ENCODE measurements around the gene MUC6. TPM values are rescaled to one million over a fixed set of nuclear protein-coding genes. Genes with fewer than 3 reads are reported as not detected.

Gene MUC6
- total RNA-seq, 2 donors from 2014 or later: not detected

- H3K27ac Mint-ChIP-seq: no peak overlapping the region
- H3K4me3 Mint-ChIP-seq: no peak overlapping the region
- no peaks in the 10 kb centered on the region for H3K27me3 Mint-ChIP-seq (ENCODE audit: low read depth)
Observed at GRCh38 chr11:1015826-1016545, 20.5 kb downstream of the MUC6 start.

GRCh38 chr11:1015064-1015463 is 21.5 kb downstream of the MUC6 start:
- DNase-seq (no peak), ATAC-seq (replicated peaks in 1 of 2) (no peak)
- Mint-ChIP-seq H3K27me3 (ENCODE audit: low read depth) (no peaks in the 10 kb centered on the region), H3K36me3 (ENCODE audit: insufficient read depth in 2 of 2) (peaks cover 0 to 3% of the 10 kb centered on the region in 2 donors), H3K4me1 (ENCODE audit: low read depth) (peaks cover 20% of the 10 kb centered on the region), H3K9me3 (peaks cover 12 to 16% of the 10 kb centered on the region in 2 donors), H3K27ac (no peak overlapping the region), H3K4me3 (no peak overlapping the region)

More at GRCh38 chr11:1015826-1016545, 20.5 kb downstream of the MUC6 start:
- ATAC-seq (replicated peaks in 1 of 2) (no peak), DNase-seq (no peak)
- Mint-ChIP-seq H3K36me3 (ENCODE audit: insufficient read depth in 2 of 2) (peaks cover 0 to 3% of the 10 kb centered on the region in 2 donors), H3K9me3 (peaks cover 12 to 16% of the 10 kb centered on the region in 2 donors), H3K4me1 (ENCODE audit: low read depth) (peaks cover 20% of the 10 kb centered on the region)

GRCh38 chr11:1014276-1014675 is 22.2 kb downstream of the MUC6 start:
- ATAC-seq (replicated peaks in 1 of 2): no peak
- Mint-ChIP-seq H3K27ac (no peak overlapping the region), H3K27me3 (ENCODE audit: low read depth) (no peaks in the 10 kb centered on the region), H3K4me3 (no peak overlapping the region), H3K36me3 (ENCODE audit: insufficient read depth in 2 of 2) (peaks cover 3% of the 10 kb centered on the region in 2 donors), H3K4me1 (ENCODE audit: low read depth) (peaks cover 20% of the 10 kb centered on the region), H3K9me3 (peaks cover 12 to 16% of the 10 kb centered on the region in 2 donors)
- no peak for DNase-seq

- Mint-ChIP-seq H3K4me3 (no peak overlapping the region), H3K36me3 (ENCODE audit: insufficient read depth in 2 of 2) (peaks cover 3% of the 10 kb centered on the region in 2 donors), H3K9me3 (peaks cover 12 to 16% of the 10 kb centered on the region in 2 donors), H3K27ac (no peak overlapping the region), H3K4me1 (ENCODE audit: low read depth) (peaks cover 20% of the 10 kb centered on the region), H3K27me3 (ENCODE audit: low read depth) (no peaks in the 10 kb centered on the region)
- no peak for DNase-seq
- no peak for ATAC-seq (replicated peaks in 1 of 2)
Observed at GRCh38 chr11:1013631-1013935, 22.9 kb downstream of the MUC6 start.

GRCh38 chr11:1012740-1013630 is 23.5 kb downstream of the MUC6 start:
- no peak for DNase-seq
- no peak overlapping the region for H3K27ac Mint-ChIP-seq
- ATAC-seq (replicated peaks in 1 of 2): no peak
- H3K9me3 Mint-ChIP-seq: peaks cover 12 to 14% of the 10 kb centered on the region in 2 donors
- no peak overlapping the region for H3K4me3 Mint-ChIP-seq
- H3K4me1 Mint-ChIP-seq (ENCODE audit: low read depth): peaks cover 16% of the 10 kb centered on the region
- peaks cover 3% of the 10 kb centered on the region in 2 donors for H3K36me3 Mint-ChIP-seq (ENCODE audit: insufficient read depth in 2 of 2)
- H3K27me3 Mint-ChIP-seq (ENCODE audit: low read depth): no peaks in the 10 kb centered on the region

GRCh38 chr11:1012291-1012690 is 24.2 kb downstream of the MUC6 start:
- no peak overlapping the region for H3K4me3 Mint-ChIP-seq
- H3K36me3 Mint-ChIP-seq (ENCODE audit: insufficient read depth in 2 of 2): peaks cover 0 to 3% of the 10 kb centered on the region in 2 donors
- peaks cover 9% of the 10 kb centered on the region for H3K4me1 Mint-ChIP-seq (ENCODE audit: low read depth)
- peaks cover 7 to 9% of the 10 kb centered on the region in 2 donors for H3K9me3 Mint-ChIP-seq
- DNase-seq (no peak), ATAC-seq (replicated peaks in 1 of 2) (no peak)
- no peaks in the 10 kb centered on the region for H3K27me3 Mint-ChIP-seq (ENCODE audit: low read depth)
- H3K27ac Mint-ChIP-seq: no peak overlapping the region

- peaks cover 0 to 3% of the 10 kb centered on the region in 2 donors for H3K36me3 Mint-ChIP-seq (ENCODE audit: insufficient read depth in 2 of 2)
- no peak for ATAC-seq (replicated peaks in 1 of 2)
Observed at GRCh38 chr11:1011320-1011698, 25.2 kb downstream of the MUC6 start.

GRCh38 chr11:1010551-1011319 is 25.8 kb downstream of the MUC6 start:
- no peak overlapping the region for H3K4me3 Mint-ChIP-seq
- no peaks in the 10 kb centered on the region for H3K27me3 Mint-ChIP-seq (ENCODE audit: low read depth)
- H3K9me3 Mint-ChIP-seq: no peaks in the 10 kb centered on the region
- DNase-seq: no peak
- peak overlapping the region; percentile 57 for H3K27ac Mint-ChIP-seq
- no peaks in the 10 kb centered on the region for H3K4me1 Mint-ChIP-seq (ENCODE audit: low read depth)
- H3K36me3 Mint-ChIP-seq (ENCODE audit: insufficient read depth in 2 of 2): peaks cover 0 to 3% of the 10 kb centered on the region in 2 donors
- ATAC-seq (replicated peaks in 1 of 2): no peak

More at GRCh38 chr11:1011320-1011698, 25.2 kb downstream of the MUC6 start:
- Mint-ChIP-seq H3K27me3 (ENCODE audit: low read depth) (no peaks in the 10 kb centered on the region), H3K4me3 (no peak overlapping the region), H3K9me3 (no peaks in the 10 kb centered on the region), H3K27ac (no peak overlapping the region), H3K4me1 (ENCODE audit: low read depth) (no peaks in the 10 kb centered on the region)
- DNase-seq: no peak

- Mint-ChIP-seq H3K4me3 (no peak overlapping the region), H3K4me1 (ENCODE audit: low read depth) (no peaks in the 10 kb centered on the region), H3K9me3 (no peaks in the 10 kb centered on the region), H3K27me3 (ENCODE audit: low read depth) (no peaks in the 10 kb centered on the region), H3K27ac (no peak overlapping the region), H3K36me3 (ENCODE audit: insufficient read depth in 2 of 2) (peaks cover 0 to 3% of the 10 kb centered on the region in 2 donors)
- ATAC-seq (replicated peaks in 1 of 2) (no peak), DNase-seq (no peak)
Observed at GRCh38 chr11:1009991-1010390, 26.5 kb downstream of the MUC6 start.

- Mint-ChIP-seq H3K36me3 (ENCODE audit: insufficient read depth in 2 of 2) (peaks cover 0 to 3% of the 10 kb centered on the region in 2 donors), H3K4me1 (ENCODE audit: low read depth) (no peaks in the 10 kb centered on the region), H3K27ac (no peak overlapping the region), H3K27me3 (ENCODE audit: low read depth) (no peaks in the 10 kb centered on the region), H3K4me3 (no peak overlapping the region), H3K9me3 (no peaks in the 10 kb centered on the region)
- no peak for ATAC-seq (replicated peaks in 1 of 2)
- DNase-seq: no peak
Observed at GRCh38 chr11:1009371-1009770, 27.1 kb downstream of the MUC6 start.

- H3K4me3 Mint-ChIP-seq: no peak overlapping the region
- H3K9me3 Mint-ChIP-seq: no peaks in the 10 kb centered on the region
- H3K36me3 Mint-ChIP-seq (ENCODE audit: insufficient read depth in 2 of 2): peaks cover 0 to 3% of the 10 kb centered on the region in 2 donors
- ATAC-seq (replicated peaks in 1 of 2) (no peak), DNase-seq (no peak)
- no peaks in the 10 kb centered on the region for H3K27me3 Mint-ChIP-seq (ENCODE audit: low read depth)
- H3K27ac Mint-ChIP-seq: no peak overlapping the region
- H3K4me1 Mint-ChIP-seq (ENCODE audit: low read depth): no peaks in the 10 kb centered on the region
Observed at GRCh38 chr11:1008803-1009145, 27.7 kb downstream of the MUC6 start.

- Mint-ChIP-seq H3K4me1 (ENCODE audit: low read depth) (no peaks in the 10 kb centered on the region), H3K4me3 (no peak overlapping the region), H3K9me3 (no peaks in the 10 kb centered on the region), H3K27me3 (ENCODE audit: low read depth) (no peaks in the 10 kb centered on the region), H3K27ac (no peak overlapping the region), H3K36me3 (ENCODE audit: insufficient read depth in 2 of 2) (peaks cover 0 to 3% of the 10 kb centered on the region in 2 donors)
- DNase-seq: no peak
- no peak for ATAC-seq (replicated peaks in 1 of 2)
Observed at GRCh38 chr11:1008001-1008802, 28.3 kb downstream of the MUC6 start.
